ENCODE measurements around the gene OXSM. TPM values are rescaled to one million over a fixed set of nuclear protein-coding genes. Genes with fewer than 3 reads are reported as not detected.

Gene OXSM
- total RNA-seq, 1 donor from 2014 or later, result 1.6 TPM

GRCh38 chr3:25785826-25786225 is 4.1 kb upstream of the OXSM start:
- no peaks in the 10 kb centered on the region for H3K27me3 Mint-ChIP-seq (ENCODE audit: insufficient read depth, low read depth)
- TF ChIP-seq EZH2 (IDR thresholded peaks at IDR 0.05) (no peak), EZH2phosphoT487 (IDR thresholded peaks at IDR 0.05) (no peak)
- TF ChIP-seq, protein P1, sequence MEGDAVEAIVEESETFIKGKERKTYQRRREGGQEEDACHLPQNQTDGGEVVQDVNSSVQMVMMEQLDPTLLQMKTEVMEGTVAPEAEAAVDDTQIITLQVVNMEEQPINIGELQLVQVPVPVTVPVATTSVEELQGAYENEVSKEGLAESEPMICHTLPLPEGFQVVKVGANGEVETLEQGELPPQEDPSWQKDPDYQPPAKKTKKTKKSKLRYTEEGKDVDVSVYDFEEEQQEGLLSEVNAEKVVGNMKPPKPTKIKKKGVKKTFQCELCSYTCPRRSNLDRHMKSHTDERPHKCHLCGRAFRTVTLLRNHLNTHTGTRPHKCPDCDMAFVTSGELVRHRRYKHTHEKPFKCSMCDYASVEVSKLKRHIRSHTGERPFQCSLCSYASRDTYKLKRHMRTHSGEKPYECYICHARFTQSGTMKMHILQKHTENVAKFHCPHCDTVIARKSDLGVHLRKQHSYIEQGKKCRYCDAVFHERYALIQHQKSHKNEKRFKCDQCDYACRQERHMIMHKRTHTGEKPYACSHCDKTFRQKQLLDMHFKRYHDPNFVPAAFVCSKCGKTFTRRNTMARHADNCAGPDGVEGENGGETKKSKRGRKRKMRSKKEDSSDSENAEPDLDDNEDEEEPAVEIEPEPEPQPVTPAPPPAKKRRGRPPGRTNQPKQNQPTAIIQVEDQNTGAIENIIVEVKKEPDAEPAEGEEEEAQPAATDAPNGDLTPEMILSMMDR (IDR thresholded peaks at IDR 0.05), result no peak
- no peak overlapping the region for H3K27ac Mint-ChIP-seq
- H3K4me3 Mint-ChIP-seq, result no peak overlapping the region
- Histone ChIP-seq H3F3A (ENCODE audit: low read depth) (no peaks in the 10 kb centered on the region), H4K20me1 (ENCODE audit: low read depth) (no peaks in the 10 kb centered on the region), H3K27me3 (peaks cover 7% of the 10 kb centered on the region), H3K36me3 (no peaks in the 10 kb centered on the region), H3K9me3 (ENCODE audit: low read depth) (no peaks in the 10 kb centered on the region), H2AFZ (replicated peaks) (no peak overlapping the region), H3K4me2 (no peak overlapping the region), H3K79me2 (ENCODE audit: low read depth) (peaks cover 20% of the 10 kb centered on the region), H3K27ac (no peak overlapping the region), H3K4me3 (no peak overlapping the region), H3K9ac (no peak overlapping the region), H3K4me1 (peaks cover 10% of the 10 kb centered on the region)
- peaks cover 2% of the 10 kb centered on the region for H3K9me3 Mint-ChIP-seq
- no peak for DNase-seq (ENCODE audit: low spot score)
- H3K4me1 Mint-ChIP-seq, result peaks cover 47% of the 10 kb centered on the region
- H3K36me3 Mint-ChIP-seq, result no peaks in the 10 kb centered on the region

DNA sequence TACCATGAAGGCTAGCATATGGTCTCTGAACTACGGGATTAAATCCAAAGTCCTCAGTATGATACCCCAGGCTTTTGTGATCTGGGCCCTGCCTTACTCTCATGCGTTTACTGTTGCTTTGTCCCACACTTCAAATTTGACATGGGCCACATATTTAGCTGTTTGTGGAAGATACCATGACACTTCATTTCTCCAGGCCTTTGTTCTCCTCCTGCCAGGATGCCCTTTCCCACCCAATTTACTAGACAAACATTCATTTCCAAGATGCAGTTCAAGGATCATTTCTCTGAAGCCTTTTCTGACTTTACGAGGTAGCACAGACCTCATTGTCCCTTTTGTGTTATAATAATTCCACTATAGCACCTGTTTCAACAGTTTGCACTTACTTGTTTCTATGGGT is 2.2 kb upstream of the OXSM start:
- no peak for DNase-seq (ENCODE audit: low spot score)
- Mint-ChIP-seq H3K27me3 (ENCODE audit: insufficient read depth, low read depth) (no peaks in the 10 kb centered on the region), H3K4me1 (peaks cover 32% of the 10 kb centered on the region), H3K36me3 (no peaks in the 10 kb centered on the region), H3K9me3 (peaks cover 2% of the 10 kb centered on the region), H3K27ac (no peak overlapping the region), H3K4me3 (peak overlapping the region; percentile 19)
- Histone ChIP-seq H3F3A (ENCODE audit: low read depth) (no peaks in the 10 kb centered on the region), H3K27me3 (peaks cover 7% of the 10 kb centered on the region), H2AFZ (replicated peaks) (no peak overlapping the region), H3K9ac (no peak overlapping the region), H3K36me3 (no peaks in the 10 kb centered on the region), H3K9me3 (ENCODE audit: low read depth) (no peaks in the 10 kb centered on the region), H3K4me3 (no peak overlapping the region), H3K79me2 (ENCODE audit: low read depth) (peaks cover 2% of the 10 kb centered on the region), H3K4me2 (no peak overlapping the region), H3K4me1 (no peaks in the 10 kb centered on the region), H3K27ac (no peak overlapping the region), H4K20me1 (ENCODE audit: low read depth) (no peaks in the 10 kb centered on the region)
- TF ChIP-seq, protein P1 (IDR thresholded peaks at IDR 0.05), result no peak
- no peak for TF ChIP-seq EZH2 (IDR thresholded peaks at IDR 0.05)
- TF ChIP-seq EZH2phosphoT487 (IDR thresholded peaks at IDR 0.05), result no peak

DNA sequence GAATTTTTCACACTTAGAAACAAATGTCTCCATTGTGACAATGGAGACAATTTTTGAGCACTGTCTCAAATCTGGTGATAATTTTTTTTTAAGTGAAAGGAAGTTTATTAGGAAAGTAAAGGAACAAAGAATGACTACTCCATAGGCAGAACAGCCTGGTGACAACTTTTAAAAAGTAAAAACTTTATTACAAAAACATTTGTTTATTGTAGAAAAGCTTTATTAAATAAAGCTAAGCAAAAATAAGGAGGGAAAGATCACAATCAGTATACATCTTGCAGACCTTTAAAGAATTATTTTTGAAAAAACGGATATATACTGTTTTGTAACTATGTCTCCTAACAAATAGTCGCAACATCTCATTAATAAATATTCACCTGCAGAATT is 688 bp upstream of the OXSM start:
- no peaks in the 10 kb centered on the region for H3F3A ChIP-seq (ENCODE audit: low read depth)
- Mint-ChIP-seq H3K4me1 (peaks cover 29% of the 10 kb centered on the region), H3K27me3 (ENCODE audit: insufficient read depth, low read depth) (no peaks in the 10 kb centered on the region), H3K4me3 (peak overlapping the region; percentile 93), H3K36me3 (no peaks in the 10 kb centered on the region), H3K9me3 (peaks cover 2% of the 10 kb centered on the region), H3K27ac (no peak overlapping the region)
- no peak overlapping the region for H2AFZ ChIP-seq (replicated peaks)
- H4K20me1 ChIP-seq (ENCODE audit: low read depth), result no peaks in the 10 kb centered on the region
- H3K4me3 ChIP-seq, result peak overlapping the region; percentile 45
- no peak for TF ChIP-seq EZH2 (IDR thresholded peaks at IDR 0.05)
- TF ChIP-seq EZH2phosphoT487 (IDR thresholded peaks at IDR 0.05), result no peak
- TF ChIP-seq, protein P1 (IDR thresholded peaks at IDR 0.05), result no peak
- no peaks in the 10 kb centered on the region for H3K9me3 ChIP-seq (ENCODE audit: low read depth)
- no peak overlapping the region for H3K27ac ChIP-seq
- DNase-seq (ENCODE audit: low spot score), result no peak
- no peaks in the 10 kb centered on the region for H3K4me1 ChIP-seq
- H3K9ac ChIP-seq, result no peak overlapping the region
- H3K36me3 ChIP-seq, result no peaks in the 10 kb centered on the region
- peak overlapping the region; percentile 74 for H3K4me2 ChIP-seq
- no peaks in the 10 kb centered on the region for H3K79me2 ChIP-seq (ENCODE audit: low read depth)
- peaks cover 4% of the 10 kb centered on the region for H3K27me3 ChIP-seq
